ENCODE results near the gene EVI2A. TPM values are rescaled to one million over a fixed set of nuclear protein-coding genes. Genes with fewer than 3 reads are reported as not detected.

The EVI2A gene
- total RNA-seq, 1 donor from 2014 or later, result 1.1 TPM

GRCh38 chr17:31279401-31279800 is 42.0 kb downstream of the EVI2A start:
- no peak for TF ChIP-seq EZH2 (IDR thresholded peaks at IDR 0.05; ENCODE audit: insufficient read depth, low read length)
- no peak for TF ChIP-seq CTCF (IDR thresholded peaks at IDR 0.05; ENCODE audit: insufficient read depth, low read depth, low read length)
- Mint-ChIP-seq H3K4me3 (ENCODE audit: unreplicated experiment) (no peak overlapping the region), H3K27ac (ENCODE audit: unreplicated experiment) (no peak overlapping the region)

GRCh38 chr17:31275116-31275515 is 46.3 kb downstream of the EVI2A start:
- no peaks in the 10 kb centered on the region for H3K9me3 ChIP-seq (ENCODE audit: insufficient read depth, low read depth, low read length)
- Mint-ChIP-seq H3K36me3 (ENCODE audit: low read depth, unreplicated experiment) (peaks cover 6% of the 10 kb centered on the region), H3K27me3 (ENCODE audit: low read depth, unreplicated experiment) (no peaks in the 10 kb centered on the region), H3K27ac (ENCODE audit: unreplicated experiment) (no peak overlapping the region), H3K4me1 (ENCODE audit: low read depth, unreplicated experiment) (peaks cover 8% of the 10 kb centered on the region), H3K9me3 (ENCODE audit: unreplicated experiment) (no peaks in the 10 kb centered on the region), H3K4me3 (ENCODE audit: unreplicated experiment) (no peak overlapping the region)
- H4K20me1 ChIP-seq (ENCODE audit: insufficient read depth, low read length), result no peaks in the 10 kb centered on the region
- H3K4me2 ChIP-seq (ENCODE audit: low read length), result no peak overlapping the region
- H3K9ac ChIP-seq (ENCODE audit: low read length), result no peak overlapping the region
- peaks cover 5% of the 10 kb centered on the region for H3K79me2 ChIP-seq (ENCODE audit: insufficient read depth, low read length)
- peaks cover 14% of the 10 kb centered on the region for H3K36me3 ChIP-seq (ENCODE audit: insufficient read depth, low read length)
- H3K4me1 ChIP-seq (ENCODE audit: insufficient read depth, low read length), result peaks cover 3% of the 10 kb centered on the region
- H3K4me3 ChIP-seq (ENCODE audit: insufficient read depth, low read depth, low read length), result no peak overlapping the region
- FAIRE-seq, result no peak
- H3K27me3 ChIP-seq (ENCODE audit: insufficient read depth, low read length), result no peaks in the 10 kb centered on the region
- no peak overlapping the region for H2AFZ ChIP-seq (ENCODE audit: low read depth, low read length)
- no peak overlapping the region for H3K27ac ChIP-seq (ENCODE audit: low read depth, low read length)
- no peak for DNase-seq (ENCODE audit: low read depth)
- TF ChIP-seq CTCF (IDR thresholded peaks at IDR 0.05; ENCODE audit: insufficient read depth, low read depth, low read length), result no peak

More at GRCh38 chr17:31279401-31279800, 42.0 kb downstream of the EVI2A start:
- peaks cover 9% of the 10 kb centered on the region for H3K36me3 Mint-ChIP-seq (ENCODE audit: low read depth, unreplicated experiment)
- Histone ChIP-seq H3K27ac (ENCODE audit: low read depth, low read length) (no peak overlapping the region), H3K9ac (ENCODE audit: low read length) (no peak overlapping the region), H3K4me2 (ENCODE audit: low read length) (no peak overlapping the region), H3K4me3 (ENCODE audit: insufficient read depth, low read depth, low read length) (no peak overlapping the region), H2AFZ (ENCODE audit: low read depth, low read length) (no peak overlapping the region), H3K36me3 (ENCODE audit: insufficient read depth, low read length) (peaks cover 7% of the 10 kb centered on the region), H3K9me3 (ENCODE audit: insufficient read depth, low read depth, low read length) (no peaks in the 10 kb centered on the region), H3K27me3 (ENCODE audit: insufficient read depth, low read length) (no peaks in the 10 kb centered on the region), H3K79me2 (ENCODE audit: insufficient read depth, low read length) (no peaks in the 10 kb centered on the region), H4K20me1 (ENCODE audit: insufficient read depth, low read length) (no peaks in the 10 kb centered on the region), H3K4me1 (ENCODE audit: insufficient read depth, low read length) (no peaks in the 10 kb centered on the region)
- FAIRE-seq (no peak), DNase-seq (ENCODE audit: low read depth) (no peak)
- H3K4me1 Mint-ChIP-seq (ENCODE audit: low read depth, unreplicated experiment), result peaks cover 4% of the 10 kb centered on the region
- H3K27me3 Mint-ChIP-seq (ENCODE audit: low read depth, unreplicated experiment), result no peaks in the 10 kb centered on the region
- H3K9me3 Mint-ChIP-seq (ENCODE audit: unreplicated experiment), result no peaks in the 10 kb centered on the region

GRCh38 chr17:31274252-31274651 is 47.2 kb downstream of the EVI2A start:
- Histone ChIP-seq H2AFZ (ENCODE audit: low read depth, low read length) (no peak overlapping the region), H3K27me3 (ENCODE audit: insufficient read depth, low read length) (no peaks in the 10 kb centered on the region), H3K4me1 (ENCODE audit: insufficient read depth, low read length) (peaks cover 11% of the 10 kb centered on the region), H3K9me3 (ENCODE audit: insufficient read depth, low read depth, low read length) (no peaks in the 10 kb centered on the region), H4K20me1 (ENCODE audit: insufficient read depth, low read length) (no peaks in the 10 kb centered on the region), H3K9ac (ENCODE audit: low read length) (no peak overlapping the region), H3K27ac (ENCODE audit: low read depth, low read length) (no peak overlapping the region), H3K79me2 (ENCODE audit: insufficient read depth, low read length) (peaks cover 5% of the 10 kb centered on the region), H3K4me3 (ENCODE audit: insufficient read depth, low read depth, low read length) (no peak overlapping the region), H3K36me3 (ENCODE audit: insufficient read depth, low read length) (peaks cover 14% of the 10 kb centered on the region), H3K4me2 (ENCODE audit: low read length) (no peak overlapping the region)
- H3K27ac Mint-ChIP-seq (ENCODE audit: unreplicated experiment), result no peak overlapping the region
- peak; percentile 29 for FAIRE-seq
- H3K4me1 Mint-ChIP-seq (ENCODE audit: low read depth, unreplicated experiment), result peaks cover 16% of the 10 kb centered on the region
- DNase-seq (ENCODE audit: low read depth), result peak; percentile 27
- no peaks in the 10 kb centered on the region for H3K9me3 Mint-ChIP-seq (ENCODE audit: unreplicated experiment)
- no peak overlapping the region for H3K4me3 Mint-ChIP-seq (ENCODE audit: unreplicated experiment)
- no peaks in the 10 kb centered on the region for H3K27me3 Mint-ChIP-seq (ENCODE audit: low read depth, unreplicated experiment)
- H3K36me3 Mint-ChIP-seq (ENCODE audit: low read depth, unreplicated experiment), result peaks cover 6% of the 10 kb centered on the region
- TF ChIP-seq CTCF (IDR thresholded peaks at IDR 0.05; ENCODE audit: insufficient read depth, low read depth, low read length) (no peak), EZH2 (IDR thresholded peaks at IDR 0.05; ENCODE audit: insufficient read depth, low read length) (no peak)
